Mesenteric fat pad (tissue), 1 donor: ENCODE results near the gene CNNM2. TPM values are rescaled to one million over a fixed set of nuclear protein-coding genes. Genes with fewer than 3 reads are reported as not detected.

Experiments
- DNase-seq: peaks from one replicate; pipeline ENCODE4 v3.0.0-alpha.2; 2020; ENCODE audit warnings: low spot score
- long read RNA-seq: library from polyadenylated mRNA; unstranded; transcript quantifications from one replicate; pipeline ENCODE4 v2.0.0, GENCODE V29; 2020
- total RNA-seq: library from RNA; stranded (reverse); fragmentation: NEBNext Ultra II Directional; extraction: Animal tissue kit (Norgen Biotek cat#: 25700); gene quantifications from one replicate; pipeline ENCODE4 v1.2.1, GENCODE V29; 2021
- donor health status: DM: yes; HTN: yes; CAD: no.

The CNNM2 gene
- 3.1 TPM for total RNA-seq
- long read RNA-seq, partial matches to known transcripts = 2 of 3 reads
- long read RNA-seq, other reads (novel, unspliced or antisense) = 1 of 3 reads

DNA sequence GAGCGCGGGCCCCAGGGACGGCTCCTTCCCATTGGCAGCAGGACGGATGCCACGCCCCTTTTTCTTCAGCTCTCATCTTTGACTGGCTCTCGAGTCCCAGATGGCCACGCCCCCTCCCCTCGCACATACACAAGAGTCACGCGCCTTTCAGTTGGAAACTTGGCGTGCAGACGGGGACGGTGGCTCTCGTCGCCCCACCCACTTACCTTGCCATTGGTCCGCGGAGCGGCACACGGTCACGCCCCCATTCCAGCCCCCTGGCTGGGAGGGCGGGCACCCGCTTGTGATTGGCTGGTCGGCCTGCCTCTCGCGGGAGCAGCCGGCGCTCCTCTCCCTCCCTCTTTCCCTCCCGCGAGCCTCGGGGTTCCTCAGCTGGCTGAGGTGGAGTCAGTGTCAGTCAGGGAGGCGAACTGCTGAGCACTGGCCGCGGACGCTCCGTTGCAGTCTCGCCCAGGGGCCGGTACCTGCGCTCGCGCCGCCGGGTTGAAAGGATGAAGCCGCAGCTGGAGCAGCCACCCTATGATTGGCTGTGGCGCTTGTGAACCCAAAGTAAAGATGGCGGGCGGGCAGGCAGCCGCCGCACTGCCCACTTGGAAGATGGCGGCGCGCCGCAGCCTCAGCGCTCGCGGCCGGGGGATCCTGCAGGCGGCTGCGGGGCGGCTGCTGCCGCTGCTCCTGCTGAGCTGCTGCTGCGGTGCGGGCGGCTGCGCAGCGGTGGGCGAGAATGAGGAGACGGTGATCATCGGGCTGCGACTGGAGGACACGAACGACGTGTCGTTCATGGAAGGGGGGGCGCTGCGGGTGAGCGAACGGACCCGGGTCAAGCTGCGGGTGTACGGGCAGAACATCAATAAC, at the start of gene CNNM2:
TSS of gene CNNM2 (plus strand) at position 333 of the 855 bp plus-strand sequence. CDS start at position 520, 187 bp downstream.
- peak; percentile 100 for DNase-seq

DNA sequence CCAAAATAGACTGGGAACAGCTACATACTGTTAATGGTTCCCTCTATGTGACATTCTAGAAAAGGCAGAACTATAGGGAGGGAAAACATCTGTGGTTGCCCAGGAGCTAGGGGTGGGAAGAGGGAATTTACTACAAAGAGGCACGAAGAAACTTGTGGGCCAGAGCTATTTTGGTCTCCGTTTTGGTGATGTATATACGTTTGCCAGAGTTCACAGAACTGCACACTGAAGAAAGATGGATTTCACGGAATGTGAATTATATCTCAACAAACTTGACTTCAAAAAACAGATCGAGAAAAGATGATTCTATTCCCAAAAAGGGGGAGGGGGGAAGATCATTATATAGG, 49.2 kb upstream of the CNNM2 start:
- DNase-seq = no peak

DNA sequence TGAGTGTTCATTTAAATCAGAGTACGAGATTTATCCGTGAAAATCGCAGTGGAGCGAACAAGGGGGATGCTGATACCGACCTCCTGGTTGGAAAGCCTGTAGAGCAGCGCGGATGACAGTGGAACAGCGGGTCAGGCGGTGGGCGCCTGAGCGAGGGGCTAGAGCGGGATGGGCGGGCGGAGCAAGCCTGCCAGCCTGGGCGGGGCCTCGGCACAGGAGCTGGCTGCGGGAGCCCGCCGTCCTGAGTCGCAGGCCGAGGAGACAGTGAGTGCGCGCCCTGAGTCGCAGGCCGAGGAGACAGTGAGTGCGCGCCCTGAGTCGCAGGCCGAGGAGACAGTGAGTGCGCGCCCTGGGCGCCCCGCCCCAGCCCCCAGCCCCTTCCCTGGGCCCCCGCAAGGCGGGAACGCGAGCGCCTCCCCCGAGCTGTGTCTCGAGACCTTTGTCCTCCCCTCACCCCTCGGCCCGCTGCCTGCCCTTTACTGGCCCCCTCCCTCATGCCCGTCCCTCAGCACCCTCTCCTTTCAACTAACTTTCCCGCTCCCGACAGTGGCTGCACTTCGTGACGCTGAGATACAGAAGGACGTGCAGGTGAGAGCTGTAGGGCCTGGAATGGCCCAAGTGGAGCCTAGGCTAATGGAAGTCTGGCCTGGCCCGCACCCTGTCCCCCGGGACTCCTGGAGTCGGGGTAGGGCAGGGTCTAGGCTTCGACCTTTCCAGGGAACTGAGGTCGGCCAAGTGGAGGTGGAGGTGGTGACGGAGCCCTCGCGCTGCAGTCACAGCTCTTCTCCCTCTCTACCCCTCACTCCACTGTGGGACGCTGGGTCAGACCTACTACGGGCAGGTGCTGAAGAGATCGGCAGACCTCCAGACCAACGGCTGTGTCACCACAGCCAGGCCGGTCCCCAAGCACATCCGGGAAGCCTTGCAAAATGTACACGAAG, 48.6 kb upstream of the CNNM2 start, which contains the start of gene AS3MT:
TSS of gene AS3MT (plus strand) at position 213 of the 941 bp plus-strand sequence. CDS start at position 336, 123 bp downstream.
- DNase-seq = no peak

DNA sequence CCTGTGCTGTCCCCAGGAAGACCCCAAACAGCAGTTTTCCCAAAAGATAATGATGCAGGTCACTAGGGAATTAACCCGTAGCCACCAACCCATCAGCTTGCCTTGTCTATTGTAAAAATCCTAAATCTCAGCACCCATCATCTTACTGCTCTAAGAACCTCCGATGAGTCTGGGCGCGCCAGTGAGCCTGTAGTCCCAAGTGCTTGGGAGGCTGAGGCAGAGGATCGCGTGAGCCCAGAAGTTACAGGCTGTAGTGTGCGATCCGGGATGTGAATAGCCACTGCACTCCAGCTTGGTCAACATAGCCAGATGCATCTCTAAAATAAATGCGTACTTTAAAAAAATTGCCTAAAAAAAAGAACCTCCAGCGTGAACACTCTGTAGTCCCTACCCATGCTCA, 47.9 kb upstream of the CNNM2 start:
- DNase-seq = no peak

DNA sequence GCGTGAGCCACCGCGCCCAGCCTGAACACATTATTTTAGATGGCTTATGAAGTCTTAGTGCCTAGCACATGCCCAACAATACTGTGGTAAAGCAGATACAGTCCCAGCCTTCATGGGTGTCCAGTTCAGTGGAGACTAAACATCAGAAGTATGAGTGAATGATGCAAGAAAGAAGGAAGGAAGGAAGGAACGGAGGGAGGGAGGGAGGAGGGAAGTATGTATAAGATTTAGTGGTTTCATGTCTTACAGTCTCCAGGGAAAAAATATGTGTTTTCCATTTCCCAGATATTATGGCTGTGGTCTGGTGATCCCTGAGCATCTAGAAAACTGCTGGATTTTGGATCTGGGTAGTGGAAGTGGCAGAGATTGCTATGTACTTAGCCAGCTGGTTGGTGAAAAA, 45.9 kb upstream of the CNNM2 start:
- no peak for DNase-seq

DNA sequence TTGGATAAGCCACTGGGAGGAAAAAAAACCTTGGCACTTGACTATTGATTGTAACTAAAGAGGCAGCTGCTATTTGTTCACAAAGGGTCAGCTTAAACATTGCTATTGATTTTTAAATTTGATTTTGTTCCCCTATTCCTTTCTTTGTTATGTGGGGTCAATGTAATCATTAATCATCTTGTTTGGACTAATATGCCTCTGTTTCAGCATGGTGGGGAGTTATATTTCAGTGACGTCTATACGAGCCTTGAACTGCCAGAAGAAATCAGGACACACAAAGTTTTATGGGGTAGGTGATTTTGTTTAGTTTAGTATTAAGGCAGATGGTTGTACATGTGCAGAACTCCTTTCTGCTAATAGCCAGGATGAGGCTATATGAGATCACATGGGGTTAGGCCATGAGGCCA, 41.3 kb upstream of the CNNM2 start:
- no peak for DNase-seq

DNA sequence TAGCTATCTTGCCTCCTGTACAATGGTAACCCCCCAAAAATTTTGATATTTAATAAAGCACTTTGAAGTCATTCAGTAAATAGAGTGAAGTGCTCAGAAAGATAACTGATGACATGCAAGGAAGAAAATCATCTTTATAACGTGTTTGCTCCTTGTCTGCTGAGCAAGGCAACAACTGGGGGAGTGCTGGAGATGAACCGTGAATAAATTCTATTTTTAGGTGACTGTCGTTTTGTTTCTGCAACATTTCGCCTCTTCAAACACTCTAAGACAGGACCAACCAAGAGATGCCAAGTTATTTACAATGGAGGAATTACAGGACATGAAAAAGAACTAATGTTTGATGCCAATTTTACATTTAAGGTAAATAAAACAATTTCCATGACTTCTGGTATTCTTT, 39.5 kb upstream of the CNNM2 start:
- DNase-seq = no peak

DNA sequence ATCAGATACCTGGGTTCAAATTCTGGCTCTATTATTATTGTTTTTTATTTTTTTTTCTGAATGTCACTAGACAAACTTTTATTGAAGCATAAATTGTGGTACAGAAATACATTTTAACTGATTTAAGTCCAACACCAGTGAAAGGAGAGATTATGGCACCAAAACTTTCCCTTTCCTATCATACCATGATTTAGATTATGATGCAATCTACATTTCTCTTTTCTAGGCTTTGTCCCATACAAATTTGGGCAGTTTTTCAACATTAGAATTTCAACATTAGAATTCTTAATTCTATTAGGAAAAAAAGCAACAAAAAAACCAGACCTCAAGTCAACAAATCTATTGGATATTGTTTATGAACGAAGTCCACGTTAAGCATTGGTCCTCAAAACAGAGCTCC, 37.8 kb upstream of the CNNM2 start:
- DNase-seq = no peak

DNA sequence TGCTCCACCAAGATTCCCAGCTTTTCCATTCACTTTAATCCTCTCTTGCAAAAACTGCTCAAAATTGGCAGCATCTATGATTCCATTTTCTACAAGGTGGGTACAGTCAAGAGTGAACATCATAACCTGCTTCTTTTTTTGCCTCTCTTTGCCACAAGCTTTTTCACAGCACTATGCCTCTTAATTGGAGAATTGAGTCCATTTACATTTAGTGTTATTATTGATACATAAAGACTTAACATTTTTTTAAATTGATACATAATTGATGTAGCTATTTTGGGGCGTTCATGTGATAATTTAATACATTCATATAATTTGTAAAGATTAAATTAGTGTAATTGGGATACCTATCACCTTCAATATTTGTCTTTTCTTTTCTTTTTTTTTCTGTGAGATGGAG, 30.0 kb upstream of the CNNM2 start:
- no peak for DNase-seq

DNA sequence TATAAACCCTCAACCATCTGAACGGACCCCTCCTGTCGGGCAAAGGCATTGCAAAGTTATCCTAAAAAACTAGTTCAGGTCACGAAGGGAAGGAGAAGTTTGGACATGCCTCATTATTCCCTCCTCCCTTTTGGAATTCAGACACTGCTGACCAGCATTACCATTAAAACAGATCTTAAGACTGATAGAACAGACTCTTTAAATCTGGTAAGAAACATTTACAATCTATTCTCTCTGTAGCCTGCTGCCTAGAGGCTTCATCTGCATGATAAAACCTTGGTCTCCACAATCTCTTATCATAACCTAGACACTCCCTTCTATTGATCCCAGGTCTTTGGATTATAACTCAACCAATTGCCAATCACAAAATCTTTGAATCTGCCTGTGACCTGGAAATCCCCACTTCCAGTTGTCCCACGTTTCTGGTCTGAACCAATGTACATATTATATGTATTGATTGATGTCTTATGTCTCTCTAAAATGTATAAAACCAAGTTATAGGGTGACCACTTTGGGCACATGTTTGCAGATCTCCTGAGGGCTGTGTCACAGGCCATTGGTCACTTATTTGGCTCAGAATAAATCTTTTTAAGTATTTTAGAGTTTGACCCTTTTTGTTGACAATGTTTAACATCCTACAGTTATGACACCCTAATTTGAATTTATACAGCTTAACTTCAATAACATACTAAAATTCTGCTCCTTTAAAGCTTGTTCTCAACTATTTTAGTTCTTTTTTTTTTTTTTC, 23.5 kb upstream of the CNNM2 start:
- DNase-seq = no peak

DNA sequence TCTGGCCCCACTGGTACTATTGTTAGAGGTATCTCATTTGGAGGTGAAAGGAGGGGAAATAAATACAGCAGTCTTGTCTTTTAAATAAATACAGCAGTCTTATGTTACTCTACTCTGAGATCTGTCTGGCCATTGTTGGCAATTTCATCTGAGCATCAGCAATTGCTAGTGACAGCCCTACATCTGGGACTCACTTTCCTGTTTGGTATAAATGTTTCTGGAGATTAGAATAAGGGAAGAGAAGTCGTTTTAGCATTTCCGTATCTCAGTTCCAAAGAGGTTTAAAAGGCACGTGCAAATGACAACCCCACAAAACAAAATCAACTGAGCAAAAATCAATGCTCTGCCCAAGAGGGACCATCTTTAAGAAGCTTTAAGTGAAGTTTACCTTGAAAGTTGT, 18.1 kb upstream of the CNNM2 start:
- no peak for DNase-seq

DNA sequence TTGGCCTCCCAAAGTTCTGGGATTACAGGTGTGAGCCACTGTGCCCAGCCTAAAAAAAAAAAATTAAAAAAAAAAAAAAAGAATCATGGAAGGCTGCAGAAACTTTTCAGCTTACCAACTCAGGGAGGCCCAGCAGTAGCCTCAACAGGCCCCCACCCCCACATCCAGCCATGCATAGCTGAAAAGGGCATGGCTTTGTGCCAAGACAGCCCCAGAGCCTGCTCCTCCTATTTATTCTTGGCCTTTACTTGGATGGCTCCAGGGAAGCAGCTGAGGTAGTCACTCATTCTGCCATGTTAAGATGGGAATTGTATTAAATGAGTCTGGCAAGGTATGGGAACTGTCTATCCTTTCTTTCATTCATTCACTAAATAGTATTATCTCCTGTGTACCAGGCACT, 13.7 kb upstream of the CNNM2 start:
- no peak for DNase-seq

DNA sequence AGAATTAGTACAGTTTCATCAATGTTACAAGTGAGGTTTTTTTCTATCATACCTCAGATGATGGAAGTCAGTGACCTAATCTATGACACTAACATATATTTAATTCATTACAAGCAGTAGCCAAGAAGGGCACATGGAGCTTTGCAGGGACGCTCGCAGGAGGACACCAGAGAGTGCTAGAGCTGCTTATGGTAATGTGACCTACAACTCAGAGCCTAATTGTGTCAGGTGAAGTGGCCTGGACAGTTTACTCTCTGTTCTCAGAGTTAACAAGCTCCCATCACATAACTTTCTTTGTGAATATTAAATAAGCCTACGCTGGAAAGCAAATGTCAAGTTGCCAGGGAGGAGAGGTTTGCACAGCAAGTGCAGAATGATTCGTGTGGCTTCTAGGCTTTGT, 11.6 kb upstream of the CNNM2 start:
- DNase-seq = peak; percentile 9

DNA sequence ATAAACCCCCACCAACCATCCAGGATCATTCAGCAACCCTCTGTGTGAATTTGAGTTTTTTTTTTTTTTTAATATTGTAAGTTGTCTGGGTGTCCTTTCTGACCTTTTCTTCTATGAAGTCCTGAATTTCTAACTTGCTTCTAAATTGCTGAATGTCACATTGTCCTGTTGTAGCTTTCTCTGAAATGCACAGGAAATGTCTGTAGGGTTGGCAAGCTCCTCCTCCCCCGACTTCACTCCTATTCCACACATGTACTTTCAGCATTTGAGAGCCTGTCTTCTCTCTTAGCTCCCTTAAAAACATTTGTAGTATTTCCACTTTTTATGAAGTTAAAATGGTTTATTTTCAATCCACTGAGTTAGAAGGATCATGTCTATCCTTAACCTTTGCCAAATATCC, 3.3 kb upstream of the CNNM2 start:
- DNase-seq = no peak

DNA sequence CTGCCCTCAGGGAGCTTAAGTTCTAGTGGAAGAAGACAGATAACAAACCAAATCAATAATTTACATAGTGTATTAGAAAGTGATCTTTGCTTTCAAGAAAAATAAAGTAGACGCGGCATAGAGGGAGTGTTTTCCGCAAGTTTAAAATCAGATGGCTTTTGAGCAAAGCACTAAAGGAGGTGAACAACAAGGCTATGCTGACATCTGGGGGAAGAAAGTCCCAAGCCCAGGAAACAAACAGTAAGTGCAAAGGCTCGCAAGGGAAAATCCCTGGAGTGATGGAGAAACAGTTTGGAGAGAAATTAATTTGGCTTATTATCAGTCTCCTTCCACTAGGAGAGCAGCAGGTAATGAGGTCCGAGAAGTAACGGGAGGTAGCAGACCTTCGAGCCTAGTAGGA, 1.9 kb upstream of the CNNM2 start:
- DNase-seq = no peak

DNA sequence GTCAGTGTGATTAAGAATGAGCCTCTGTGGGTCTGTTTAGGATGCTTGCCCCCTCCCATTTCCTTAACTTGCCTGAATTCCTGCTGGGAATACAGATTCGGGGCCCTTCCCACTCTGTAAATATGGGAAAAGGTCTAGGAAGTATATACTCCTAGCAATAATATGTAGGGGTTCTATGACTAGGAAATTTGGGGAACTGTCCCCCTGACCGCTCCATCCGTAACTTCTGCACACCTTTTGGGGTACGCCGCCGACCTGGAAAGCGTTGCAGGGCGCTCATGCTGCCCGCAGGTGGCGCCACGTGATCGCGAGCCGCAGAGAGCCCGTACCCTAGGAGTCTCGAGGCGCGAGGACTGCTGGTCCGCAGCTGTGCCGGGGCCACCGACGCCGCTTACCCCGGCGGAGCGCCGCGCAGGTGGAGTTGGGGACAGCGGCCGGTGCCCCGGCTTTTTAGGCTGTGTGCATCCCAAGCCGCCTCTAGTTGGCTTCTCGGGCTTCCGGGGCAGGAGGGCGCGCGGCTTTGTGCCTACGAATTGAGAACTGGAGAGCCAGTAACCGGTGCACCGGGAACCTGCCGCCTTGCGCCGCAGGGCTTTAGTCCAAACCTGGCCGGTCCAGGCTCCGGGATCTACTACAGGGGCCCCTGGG, 656 bp upstream of the CNNM2 start:
- peak; percentile 93 for DNase-seq

DNA sequence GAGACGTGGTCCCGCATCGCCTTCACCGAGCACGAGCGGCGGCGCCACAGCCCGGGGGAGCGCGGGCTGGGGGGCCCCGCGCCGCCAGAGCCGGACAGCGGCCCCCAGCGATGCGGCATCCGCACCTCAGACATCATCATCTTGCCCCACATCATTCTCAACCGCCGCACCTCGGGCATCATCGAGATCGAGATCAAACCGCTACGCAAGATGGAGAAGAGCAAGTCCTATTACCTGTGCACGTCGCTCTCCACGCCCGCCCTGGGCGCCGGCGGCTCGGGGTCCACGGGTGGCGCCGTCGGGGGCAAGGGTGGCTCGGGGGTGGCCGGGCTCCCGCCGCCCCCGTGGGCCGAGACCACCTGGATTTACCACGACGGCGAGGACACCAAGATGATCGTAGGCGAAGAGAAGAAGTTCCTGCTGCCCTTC, 737 bp downstream of the CNNM2 start:
- DNase-seq = no peak

DNA sequence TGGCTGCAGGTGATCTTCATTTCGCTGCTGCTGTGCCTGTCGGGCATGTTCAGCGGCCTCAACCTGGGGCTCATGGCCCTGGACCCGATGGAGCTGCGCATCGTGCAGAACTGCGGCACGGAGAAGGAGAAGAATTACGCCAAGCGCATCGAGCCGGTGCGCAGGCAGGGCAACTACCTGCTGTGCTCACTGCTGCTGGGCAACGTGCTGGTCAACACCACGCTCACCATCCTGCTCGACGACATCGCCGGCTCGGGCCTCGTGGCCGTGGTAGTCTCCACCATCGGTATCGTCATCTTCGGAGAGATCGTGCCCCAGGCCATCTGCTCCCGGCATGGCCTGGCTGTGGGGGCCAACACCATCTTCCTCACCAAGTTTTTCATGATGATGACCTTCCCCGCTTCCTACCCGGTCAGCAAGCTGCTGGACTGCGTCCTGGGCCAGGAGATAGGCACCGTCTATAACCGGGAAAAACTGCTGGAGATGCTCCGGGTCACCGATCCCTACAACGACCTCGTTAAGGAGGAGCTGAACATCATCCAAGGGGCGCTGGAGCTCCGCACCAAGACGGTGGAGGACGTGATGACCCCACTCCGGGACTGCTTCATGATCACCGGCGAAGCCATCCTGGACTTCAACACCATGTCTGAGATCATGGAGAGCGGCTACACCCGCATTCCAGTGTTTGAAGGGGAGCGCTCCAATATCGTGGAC, 1.3 kb downstream of the CNNM2 start:
- no peak for DNase-seq

DNA sequence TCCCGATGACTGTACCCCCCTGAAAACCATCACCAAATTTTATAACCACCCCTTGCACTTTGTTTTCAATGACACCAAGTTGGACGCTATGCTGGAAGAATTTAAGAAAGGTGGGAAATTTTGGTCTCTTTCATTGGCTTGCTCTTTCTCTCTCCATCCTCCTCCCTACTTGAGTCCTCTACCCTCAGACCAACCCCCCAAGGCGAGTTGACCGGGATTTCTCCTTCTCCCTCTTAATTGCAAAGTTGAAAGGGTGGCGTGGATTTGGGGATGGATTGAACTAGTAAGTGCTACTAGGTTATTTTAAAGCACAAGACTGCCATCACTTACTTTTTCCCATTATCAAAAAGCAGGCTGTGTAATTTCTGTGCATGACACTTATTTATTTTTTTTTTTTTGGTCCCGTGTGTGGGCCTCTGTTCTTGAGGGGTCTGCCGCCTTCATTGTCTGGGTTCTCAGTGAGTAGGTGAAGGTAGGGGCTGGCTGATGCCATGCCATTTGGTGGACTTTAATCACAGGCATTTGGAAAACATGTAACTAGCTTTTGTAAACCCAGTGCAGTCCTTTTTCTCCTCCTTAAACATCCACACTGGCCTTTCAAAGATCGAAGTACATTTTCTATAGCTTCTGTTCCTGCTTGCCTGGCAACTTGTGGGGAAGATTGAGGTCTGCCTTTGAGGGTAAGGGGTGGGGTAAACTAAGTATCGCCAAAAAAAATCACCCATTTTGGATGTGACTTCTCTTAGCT, 2.1 kb downstream of the CNNM2 start:
- no peak for DNase-seq
